Measurements from ENCODE around the gene BRAF.
"Not testable (repeated sequence)": the region's sequence is repeated elsewhere in the genome, so short reads cannot be mapped to it uniquely, and the experiment has no call there.

The BRAF gene

GRCh38 chr7:140918236-140918635 is 6.5 kb downstream of the BRAF start:
- no peak for DNase-seq (ENCODE audit: low read depth)

DNA sequence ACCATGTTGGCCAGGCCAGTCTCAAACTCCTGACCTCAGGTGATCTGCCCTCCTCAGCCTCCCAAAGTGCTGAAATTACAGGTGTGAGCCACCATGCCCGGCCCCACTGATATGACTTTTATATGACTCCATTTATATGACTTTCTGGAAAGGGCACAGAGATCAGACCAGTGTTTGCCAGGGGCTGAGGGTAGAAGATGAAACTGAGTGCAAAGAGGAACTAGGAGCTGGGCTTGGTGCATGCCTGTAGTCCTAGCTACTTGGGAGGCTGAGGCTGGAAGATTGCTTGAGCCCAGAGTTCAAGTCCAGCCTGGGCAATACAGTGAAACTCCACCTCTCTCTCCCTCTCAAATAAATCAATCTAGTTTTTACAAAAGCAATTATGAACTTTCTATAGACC is 7.5 kb downstream of the BRAF start:
- DNase-seq (ENCODE audit: low read depth): no peak

DNA sequence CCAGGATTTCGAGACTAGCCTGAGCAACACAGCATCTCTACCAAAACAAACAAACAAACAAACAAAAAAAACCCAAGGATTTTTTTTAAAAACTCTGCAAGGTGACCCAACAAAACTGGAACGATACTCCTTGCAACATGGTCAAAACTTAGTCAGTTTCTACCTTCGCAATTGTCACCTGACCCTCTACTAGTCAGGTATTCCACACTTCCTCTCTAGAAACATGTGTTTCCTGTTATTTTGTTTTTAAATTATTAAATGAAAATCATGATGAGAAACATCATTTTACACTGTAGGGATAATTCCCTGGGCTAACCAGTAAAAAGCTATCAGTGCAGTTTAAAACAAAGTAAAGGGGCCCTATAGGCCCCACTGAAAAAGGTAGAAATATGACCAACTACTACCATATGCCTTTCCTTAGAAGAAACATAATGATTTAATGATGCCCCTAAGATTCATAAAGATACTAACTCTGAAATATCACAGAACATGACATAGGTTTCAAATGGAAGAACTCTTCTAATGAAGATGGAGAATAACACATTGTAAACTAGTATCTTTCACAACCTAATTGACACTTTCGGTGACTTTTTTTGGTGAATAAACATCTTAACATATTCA is 8.7 kb downstream of the BRAF start:
- DNase-seq (ENCODE audit: low read depth): no peak

DNA sequence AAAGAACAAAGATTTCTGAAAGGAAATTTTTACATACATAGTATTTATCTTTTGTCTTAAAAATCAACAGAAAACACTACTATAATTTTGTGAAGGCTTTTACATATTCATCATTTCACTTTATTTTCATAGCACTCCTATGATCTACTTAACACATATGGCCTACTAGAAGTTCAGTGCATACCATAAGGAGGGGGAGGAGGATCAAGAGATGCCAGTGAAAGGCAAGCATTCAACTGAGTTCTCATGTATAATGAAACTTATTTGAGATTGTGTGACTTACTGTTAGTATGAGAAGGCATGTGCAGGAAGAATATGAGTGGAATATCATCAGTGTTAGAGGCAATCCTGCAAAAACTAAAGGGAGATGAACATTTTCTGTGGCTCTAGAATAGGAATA is 10.6 kb downstream of the BRAF start:
- DNase-seq (ENCODE audit: low read depth): no peak

DNA sequence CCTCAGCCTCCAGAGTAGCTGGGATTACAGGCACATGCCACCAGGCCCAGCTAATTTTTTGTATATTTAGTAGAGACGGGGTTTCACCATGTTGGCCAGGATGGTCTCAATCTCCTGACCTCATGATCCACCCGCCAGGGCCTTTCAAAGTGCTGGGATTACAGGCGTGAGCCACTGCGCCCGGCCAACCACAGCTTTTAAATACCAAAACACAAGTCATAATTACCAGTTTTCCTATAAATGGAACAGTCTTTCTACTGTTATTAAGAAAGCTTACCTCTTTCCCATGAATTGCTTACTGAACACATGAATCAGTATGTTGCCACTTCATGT is 11.2 kb downstream of the BRAF start:
- DNase-seq (ENCODE audit: low read depth): not testable (repeated sequence)

- DNase-seq (ENCODE audit: low read depth): no peak
Observed at GRCh38 chr7:140911746-140912145, 13.0 kb downstream of the BRAF start.

GRCh38 chr7:140909476-140910161 is 15.1 kb downstream of the BRAF start:
- no peak for DNase-seq (ENCODE audit: low read depth)

DNA sequence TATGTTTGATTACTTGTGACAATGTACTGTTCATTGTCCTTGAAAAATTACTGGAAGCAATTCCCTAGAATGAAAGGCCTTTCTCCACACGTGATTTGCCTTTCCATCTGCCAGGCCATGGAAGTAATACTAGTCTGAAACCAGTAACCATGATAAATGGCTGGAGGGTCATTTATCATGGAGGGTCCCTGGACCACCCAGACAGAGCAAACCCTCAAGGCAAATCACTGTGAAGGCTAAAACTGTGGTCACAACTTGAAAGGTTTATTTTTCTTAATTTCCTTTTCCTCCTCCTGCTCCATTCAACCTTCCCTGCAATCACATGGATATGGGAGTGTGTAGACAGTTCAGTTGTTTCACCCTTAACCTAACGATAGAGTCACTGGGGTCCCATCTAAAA is 16.4 kb downstream of the BRAF start:
- DNase-seq (ENCODE audit: low read depth): no peak

DNA sequence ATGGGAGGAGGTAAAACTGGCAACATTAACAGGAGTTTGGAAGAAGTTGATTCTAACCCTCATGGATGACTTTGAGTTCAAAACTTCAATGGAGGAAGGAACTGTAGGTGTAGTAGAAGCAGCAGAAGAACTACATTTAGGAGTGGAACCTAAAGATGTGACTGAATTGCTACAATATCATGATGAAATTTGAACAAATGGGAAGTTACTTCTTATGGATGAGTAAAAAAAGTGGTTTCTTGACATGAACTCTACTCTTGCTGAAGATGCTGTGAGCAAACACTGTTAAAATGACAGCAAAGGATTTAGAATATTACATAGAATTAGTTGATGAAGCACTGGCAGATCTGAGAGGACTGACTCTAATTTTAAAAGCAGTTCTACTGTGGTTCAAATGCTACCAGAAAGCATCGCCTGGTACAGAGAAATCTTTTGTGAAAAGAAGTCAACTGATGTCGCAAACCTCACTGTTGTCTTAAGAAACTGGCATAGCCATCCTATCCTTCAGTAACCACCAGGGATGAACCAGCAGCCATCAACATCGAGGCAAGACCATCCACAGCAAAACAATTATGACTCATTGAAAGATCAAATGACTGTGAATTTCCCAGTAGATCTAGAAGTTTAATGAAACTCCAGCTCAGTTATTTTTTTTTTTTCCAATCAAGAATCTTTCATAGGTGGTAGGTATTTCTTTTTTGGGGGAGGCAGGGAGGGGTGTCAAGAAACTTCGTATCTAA is 20.8 kb downstream of the BRAF start:
- no peak for DNase-seq (ENCODE audit: low read depth)

DNA sequence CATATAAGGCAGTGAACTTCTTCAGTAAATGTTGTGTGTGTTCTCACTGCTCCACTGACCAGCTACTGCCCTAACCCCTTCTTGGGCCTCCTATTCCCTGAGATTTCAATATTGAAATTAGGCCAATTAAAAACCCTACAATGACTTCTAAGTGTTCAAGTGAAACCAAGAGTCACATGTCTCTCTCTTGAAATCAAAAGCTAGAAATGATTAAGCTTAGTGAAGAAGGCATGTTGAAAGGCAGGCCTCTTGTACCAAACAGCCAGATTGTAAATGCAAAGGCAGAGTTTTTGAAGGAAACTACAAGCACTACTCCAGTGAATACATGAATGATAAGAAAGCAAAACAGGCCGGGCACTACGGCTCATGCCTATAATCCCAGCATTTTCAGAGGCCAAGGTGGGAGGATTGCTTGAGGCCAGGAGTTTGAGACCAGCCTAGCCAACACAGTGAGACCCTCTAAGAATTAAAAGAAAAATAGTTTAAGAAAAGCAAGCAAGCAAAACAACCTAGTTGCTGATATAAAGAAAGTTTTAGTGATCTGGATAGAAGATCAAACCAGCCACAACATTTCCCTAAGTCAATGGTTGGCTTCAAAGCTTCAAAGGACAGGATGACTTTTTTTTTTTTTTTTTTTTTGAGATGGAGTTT is 22.3 kb downstream of the BRAF start:
- no peak for DNase-seq (ENCODE audit: low read depth)

DNA sequence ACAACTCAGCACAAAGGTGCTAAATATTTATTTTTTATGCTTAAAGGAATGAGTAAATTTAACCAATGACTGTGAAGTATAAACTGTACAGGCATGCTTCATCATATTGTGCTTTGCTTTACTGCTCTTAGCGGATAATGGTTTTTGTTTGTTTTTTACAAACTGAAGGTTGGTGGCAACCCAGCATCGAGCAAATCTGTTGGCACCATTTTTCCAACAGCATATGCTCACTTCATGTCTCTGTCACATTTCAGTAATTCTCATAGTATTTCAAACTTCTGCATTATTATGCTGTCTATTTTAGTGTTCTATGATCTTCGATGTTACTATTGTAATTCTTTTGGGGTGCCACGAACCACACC is 22.8 kb downstream of the BRAF start:
- no peak for DNase-seq (ENCODE audit: low read depth)

DNA sequence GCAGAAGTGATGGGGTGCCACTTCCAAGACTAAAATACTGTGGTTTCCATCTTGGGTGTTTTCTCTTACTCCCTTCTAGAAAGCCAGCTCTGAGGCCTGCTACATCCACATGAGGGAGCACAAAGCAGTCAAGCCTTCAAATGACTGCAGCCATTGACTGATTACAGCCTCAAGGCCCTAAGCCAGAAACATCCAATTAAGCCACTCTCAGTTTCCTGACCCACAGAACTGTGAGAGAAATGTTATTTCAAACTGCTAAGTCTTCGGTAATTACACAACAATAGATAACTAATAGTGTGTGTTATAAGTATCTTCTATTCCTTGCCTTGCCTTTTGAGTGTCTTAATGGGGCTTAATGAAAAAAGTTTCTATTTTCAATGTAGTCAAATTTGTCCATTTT is 24.8 kb downstream of the BRAF start:
- DNase-seq (ENCODE audit: low read depth): no peak

DNA sequence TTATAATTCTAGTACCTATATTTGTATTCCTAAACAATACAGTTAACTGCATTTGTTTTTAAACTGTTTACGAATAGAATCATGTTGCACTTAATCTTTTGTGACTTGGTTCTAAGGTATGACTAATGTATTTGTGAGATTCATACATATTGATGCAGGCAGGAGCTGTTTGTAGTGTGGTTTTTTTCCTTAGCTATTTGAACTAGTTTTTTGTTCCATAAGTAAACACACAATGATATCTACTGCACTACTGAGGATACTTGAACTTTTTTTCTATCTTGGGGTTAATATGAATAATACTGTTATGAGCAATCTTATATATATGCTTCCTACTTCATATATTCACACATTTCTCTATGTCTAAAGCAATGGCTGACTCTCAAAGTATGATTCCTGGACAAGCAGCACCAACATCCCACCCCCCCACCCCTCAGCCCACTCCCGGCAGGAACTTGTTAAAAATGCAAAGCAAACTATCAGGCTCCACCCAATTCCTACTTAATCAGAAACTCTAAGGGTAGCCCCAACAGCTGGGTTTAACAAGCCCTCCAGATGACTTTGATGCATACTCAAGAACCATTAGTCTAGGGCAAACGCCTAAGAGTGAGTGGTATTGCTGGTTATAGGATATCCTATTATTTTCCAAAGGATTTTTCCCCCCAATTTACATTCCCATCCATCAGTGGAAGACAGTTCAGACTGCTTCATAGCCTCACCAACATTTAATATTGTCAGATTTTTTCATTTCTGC is 25.8 kb downstream of the BRAF start:
- no peak for DNase-seq (ENCODE audit: low read depth)

DNA sequence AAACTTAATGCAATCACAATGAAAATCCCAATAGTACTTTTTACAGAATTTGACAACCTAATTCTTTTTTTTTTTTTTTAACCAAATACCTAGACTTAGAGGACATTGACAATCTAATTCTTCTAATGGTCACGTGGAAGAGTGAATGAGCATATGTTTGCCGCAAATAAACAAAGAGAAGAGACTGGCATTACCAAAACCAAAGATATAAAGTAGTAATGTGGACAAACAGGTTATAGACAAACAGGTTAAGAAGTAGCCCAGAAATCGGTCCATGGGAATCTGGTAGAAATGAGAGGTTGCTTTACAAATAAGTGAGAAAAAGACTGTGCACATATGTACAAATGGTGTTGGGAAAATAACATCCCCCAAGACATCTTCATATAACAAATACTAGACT is 27.7 kb downstream of the BRAF start:
- DNase-seq (ENCODE audit: low read depth): no peak

DNA sequence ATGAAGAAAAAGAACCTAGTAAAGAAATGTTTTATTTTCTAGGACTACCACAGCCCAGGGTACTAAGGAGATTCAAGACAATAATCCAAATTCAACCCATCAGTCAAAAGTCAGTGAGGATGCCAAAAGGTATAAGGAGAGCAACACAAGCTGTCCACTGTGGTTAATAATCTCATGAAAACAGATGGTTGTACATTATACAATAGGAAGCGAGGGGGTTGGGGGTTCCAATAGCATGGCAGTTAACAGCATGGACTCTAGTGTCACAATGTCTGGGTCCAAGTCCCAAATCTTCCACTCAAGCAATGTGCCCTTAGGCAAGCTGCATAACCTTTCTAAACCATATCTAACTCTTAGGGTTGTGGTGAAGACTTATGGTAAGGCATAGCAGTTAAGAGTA is 35.1 kb downstream of the BRAF start:
- no peak for DNase-seq (ENCODE audit: low read depth)

DNA sequence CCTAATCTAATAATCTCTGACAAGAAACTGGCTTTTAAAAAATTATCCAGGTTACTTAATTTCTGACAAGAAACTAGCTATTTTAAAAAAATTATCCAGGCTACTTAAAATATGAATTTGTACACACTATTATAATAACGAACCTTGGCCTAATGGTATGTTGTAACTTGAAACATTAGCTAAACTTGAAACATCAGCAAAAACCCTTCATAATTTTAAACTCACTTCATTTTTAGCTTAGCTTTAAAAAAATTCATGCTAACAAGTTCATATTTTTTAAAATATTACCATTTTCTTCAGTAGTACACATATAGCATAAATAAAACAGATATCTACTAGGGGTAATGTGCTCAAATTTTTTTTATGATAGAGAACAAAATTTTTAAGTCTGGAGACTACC is 35.6 kb downstream of the BRAF start:
- no peak for DNase-seq (ENCODE audit: low read depth)

GRCh38 chr7:140888087-140888486 is 36.6 kb downstream of the BRAF start:
- DNase-seq (ENCODE audit: low read depth): no peak

DNA sequence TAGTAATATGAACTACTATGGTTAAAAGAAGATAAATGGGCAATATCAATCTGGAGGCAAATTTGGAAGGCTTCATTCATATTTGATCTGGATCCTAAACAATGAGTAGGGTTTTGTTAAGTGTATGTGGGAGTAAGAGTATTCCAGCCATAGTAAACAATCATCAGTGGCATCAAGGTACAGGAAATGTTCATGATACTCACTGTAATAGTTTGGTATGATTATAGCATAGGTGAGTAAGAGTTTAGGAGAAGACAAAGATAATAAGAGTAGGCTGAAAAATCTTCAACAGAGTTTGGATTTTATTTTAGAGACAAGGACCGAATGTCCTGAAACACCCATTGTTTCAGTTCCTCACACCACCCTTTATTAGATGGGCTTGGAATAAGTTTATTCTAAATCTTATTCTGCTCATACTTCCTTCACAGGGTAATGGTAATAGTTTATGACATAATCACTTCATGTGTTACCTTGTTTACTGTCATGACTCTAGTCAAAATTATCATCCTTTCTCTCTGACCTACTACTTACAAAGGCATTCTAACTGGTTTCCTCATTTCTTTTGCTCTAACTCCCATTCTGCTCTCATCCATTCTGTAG is 38.9 kb downstream of the BRAF start:
- DNase-seq (ENCODE audit: low read depth): no peak

- no peak for DNase-seq (ENCODE audit: low read depth)
Observed at GRCh38 chr7:140883378-140883777, 41.4 kb downstream of the BRAF start.

DNA sequence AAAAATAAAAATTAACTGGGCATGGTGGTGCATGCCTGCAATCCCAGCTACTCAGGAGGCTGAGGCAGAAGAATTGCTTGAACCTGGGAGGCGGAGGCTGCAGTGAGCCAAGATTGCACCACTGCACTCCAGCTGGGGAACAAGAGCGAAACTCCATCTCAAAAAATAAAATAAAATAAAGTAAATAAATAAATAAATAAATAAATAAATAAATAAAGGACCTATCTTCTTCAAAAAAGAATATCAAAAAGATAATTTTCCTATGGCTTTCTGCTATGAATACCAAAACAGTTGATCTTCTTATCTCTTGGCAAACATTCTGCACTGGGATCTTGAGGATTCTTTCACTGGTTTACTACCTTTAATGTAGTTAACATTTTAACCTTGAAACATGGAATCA is 41.9 kb downstream of the BRAF start:
- not testable (repeated sequence) for DNase-seq (ENCODE audit: low read depth)

- DNase-seq (ENCODE audit: low read depth): no peak
Observed at GRCh38 chr7:140881507-140882228, 43.1 kb downstream of the BRAF start.

GRCh38 chr7:140877249-140877524 is 47.5 kb downstream of the BRAF start:
- DNase-seq (ENCODE audit: low read depth): no peak

Data from stimulated activated CD8-positive, alpha-beta memory T cell treated with anti-CD3 and anti-CD28 coated beads, Interleukin-4, amount 100 ng/mL, for 24 hours (primary cell).